GM12872 (cell line): Measurements from ENCODE around the gene KLF17.

Source experiments
- TF ChIP-seq, protein P1 (sequence below): IDR thresholded peaks from 3 replicates; pipeline ENCODE4 v1.5.1; 2011; ENCODE audit warnings: low read depth, mild to moderate bottlenecking, low read length, moderate library complexity; ENCODE audit not compliant: insufficient read depth

Gene KLF17

DNA sequence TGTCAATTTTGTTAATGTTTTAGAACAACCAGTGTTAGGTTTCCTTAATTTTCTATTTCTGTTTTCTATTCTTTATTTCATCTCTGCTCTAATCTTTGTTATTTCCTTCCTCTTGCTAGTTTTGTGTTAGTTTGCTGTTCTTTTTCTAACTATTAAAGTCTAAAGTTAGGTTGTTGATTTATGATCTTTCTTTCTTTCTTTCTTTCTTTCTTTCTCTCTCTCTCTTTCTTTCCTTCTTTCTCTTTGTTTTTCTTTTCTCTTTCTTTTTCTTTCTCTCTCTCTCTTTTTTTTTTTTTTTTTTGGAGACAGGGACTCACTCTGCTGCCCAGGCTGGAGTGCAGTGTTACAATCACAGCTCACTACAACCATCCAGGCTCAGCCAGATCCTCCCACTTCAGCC lies 40.2 kb downstream of the KLF17 start:
- TF ChIP-seq, protein P1, sequence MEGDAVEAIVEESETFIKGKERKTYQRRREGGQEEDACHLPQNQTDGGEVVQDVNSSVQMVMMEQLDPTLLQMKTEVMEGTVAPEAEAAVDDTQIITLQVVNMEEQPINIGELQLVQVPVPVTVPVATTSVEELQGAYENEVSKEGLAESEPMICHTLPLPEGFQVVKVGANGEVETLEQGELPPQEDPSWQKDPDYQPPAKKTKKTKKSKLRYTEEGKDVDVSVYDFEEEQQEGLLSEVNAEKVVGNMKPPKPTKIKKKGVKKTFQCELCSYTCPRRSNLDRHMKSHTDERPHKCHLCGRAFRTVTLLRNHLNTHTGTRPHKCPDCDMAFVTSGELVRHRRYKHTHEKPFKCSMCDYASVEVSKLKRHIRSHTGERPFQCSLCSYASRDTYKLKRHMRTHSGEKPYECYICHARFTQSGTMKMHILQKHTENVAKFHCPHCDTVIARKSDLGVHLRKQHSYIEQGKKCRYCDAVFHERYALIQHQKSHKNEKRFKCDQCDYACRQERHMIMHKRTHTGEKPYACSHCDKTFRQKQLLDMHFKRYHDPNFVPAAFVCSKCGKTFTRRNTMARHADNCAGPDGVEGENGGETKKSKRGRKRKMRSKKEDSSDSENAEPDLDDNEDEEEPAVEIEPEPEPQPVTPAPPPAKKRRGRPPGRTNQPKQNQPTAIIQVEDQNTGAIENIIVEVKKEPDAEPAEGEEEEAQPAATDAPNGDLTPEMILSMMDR: no peak

DNA sequence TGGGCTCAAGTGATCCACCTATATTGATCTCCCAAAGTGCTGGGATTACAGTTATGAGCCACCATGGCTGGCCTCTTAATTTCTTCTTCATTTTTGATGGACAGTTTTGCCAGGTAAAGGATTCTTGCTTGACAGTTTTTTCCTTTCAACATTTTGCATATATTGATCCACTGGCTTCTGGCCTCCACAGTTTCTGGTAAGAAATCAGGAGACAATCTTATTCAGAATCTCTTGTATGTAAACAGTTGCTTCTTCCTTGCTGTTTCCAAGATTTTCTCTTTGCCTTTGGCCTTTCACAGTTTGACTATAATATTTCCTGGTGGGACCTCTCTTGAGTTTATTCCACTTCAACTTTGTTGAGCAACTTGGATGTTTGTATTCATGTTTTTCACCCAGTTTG lies 42.9 kb downstream of the KLF17 start:
- TF ChIP-seq, protein P1: no peak

GRCh38 chr1:44168520-44169098 lies 50.0 kb downstream of the KLF17 start:
- TF ChIP-seq, protein P1: peak; percentile 35; the same call in 1 of the 3 replicates

DNA sequence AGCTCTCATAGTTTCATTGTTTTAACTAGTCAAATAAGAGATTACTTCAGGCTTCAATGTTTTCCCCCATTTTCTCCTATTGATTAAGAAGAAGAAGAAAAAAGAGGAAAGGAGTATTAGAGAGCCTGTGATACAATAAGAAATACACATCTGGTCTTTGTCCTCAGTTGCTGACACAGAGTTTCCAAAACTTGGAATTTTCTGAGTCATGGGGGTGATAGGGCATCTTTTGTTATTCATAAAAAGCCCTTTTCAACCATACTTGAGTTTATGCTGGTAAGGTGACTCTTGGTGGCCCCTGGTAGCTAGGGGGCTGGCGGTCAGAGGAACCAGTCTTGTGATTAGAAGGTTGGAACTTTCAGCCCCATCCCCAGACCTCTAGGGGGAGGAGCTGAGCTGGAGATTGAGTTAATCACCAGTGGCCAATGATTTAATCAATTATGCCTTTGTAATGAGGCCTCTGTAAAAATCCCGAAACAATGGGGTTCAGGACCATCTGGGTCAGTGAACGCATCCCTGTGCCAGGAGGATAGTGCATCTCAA lies 51.7 kb downstream of the KLF17 start:
- TF ChIP-seq, protein P1: no peak

DNA sequence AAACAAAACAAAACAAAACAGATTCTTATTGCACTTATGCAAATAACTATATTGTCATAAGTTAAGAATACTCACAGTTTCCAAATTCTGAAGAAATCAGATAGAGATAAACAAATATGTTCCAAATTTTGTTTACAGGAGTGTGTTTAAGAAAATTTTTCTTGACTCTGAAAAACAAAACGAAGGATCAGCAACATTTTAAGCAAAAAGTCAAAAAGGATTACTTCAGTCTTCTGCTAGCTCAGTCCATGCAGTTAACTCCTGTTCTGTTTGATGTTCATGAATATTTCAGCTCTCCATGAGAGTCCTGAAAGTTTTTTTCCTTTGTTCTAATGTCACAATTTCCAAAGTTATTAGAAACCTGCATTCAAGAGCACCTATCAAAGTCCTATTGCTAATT lies 56.0 kb downstream of the KLF17 start:
- TF ChIP-seq, protein P1: no peak
